IMR-90 (cell line): ENCODE results near the gene MNT. TPM values are rescaled to one million over a fixed set of nuclear protein-coding genes. Genes with fewer than 3 reads are reported as not detected.
"Not testable (repeated sequence)": the region's sequence is repeated elsewhere in the genome, so short reads cannot be mapped to it uniquely, and the experiment has no call there.

Experiments
- ATAC-seq: fragments of 200-7000 bp; cut with Tn5 transposase; 2 replicates; pipeline ENCODE4 v1.9.1; 2020; ENCODE audit warnings: low read depth, mild to moderate bottlenecking, moderate library complexity
- BruUV-seq: library from RNA; stranded (reverse); fragments of 400-500 nt; replicated peaks from 2 replicates; lab custom pipeline; 2021; lab: Mats Ljungman, UMichigan
- CTCF ChIA-PET: fragments of 300-600 bp; formaldehyde crosslinking; extraction: SDS; loops from one replicate; lab custom pipeline; 2021; ENCODE audit warnings: antibody characterized with exemption; lab: Yijun Ruan, JAX
- POLR2A ChIA-PET: fragments of 300-600 bp; sonication (Branson Sonifier 250); formaldehyde crosslinking; loops from one replicate; lab custom pipeline; 2022; ENCODE audit warnings: antibody characterized with exemption; ENCODE audit not compliant: unreplicated experiment; lab: Charles Lee
- DNase-seq: peaks from one replicate; pipeline ENCODE4 v3.0.0; 2013
- H2AFZ ChIP-seq: replicated peaks from 2 replicates; pipeline ENCODE3; 2013; ENCODE audit warnings: low read length, mild to moderate bottlenecking; ENCODE audit not compliant: poor library complexity
- H2AK5ac ChIP-seq: 2 replicates; pipeline ENCODE4 v1.6.1; 2013; ENCODE audit warnings: low read depth, low read length, inconsistent platforms
- H2AK9ac ChIP-seq: replicated peaks from 2 replicates; pipeline ENCODE3; 2013; ENCODE audit warnings: mild to moderate bottlenecking, low read depth, low read length, moderate library complexity; ENCODE audit not compliant: poor library complexity
- H2BK120ac ChIP-seq: 2 replicates; pipeline ENCODE4 v1.6.1; 2013; ENCODE audit warnings: low read depth, low read length, inconsistent platforms
- H2BK15ac ChIP-seq: 3 replicates; pipeline ENCODE4 v1.6.1; 2013; ENCODE audit warnings: low read depth, low read length, inconsistent platforms
- H2BK20ac ChIP-seq: 2 replicates; pipeline ENCODE4 v1.6.1; 2013; ENCODE audit warnings: low read depth, mild to moderate bottlenecking, inconsistent platforms, low read length, moderate library complexity
- H2BK5ac ChIP-seq: 2 replicates; pipeline ENCODE4 v1.6.1; 2013; ENCODE audit warnings: mild to moderate bottlenecking, low read depth, low read length, inconsistent platforms; ENCODE audit not compliant: poor library complexity, severe bottlenecking
- H3K14ac ChIP-seq: replicated peaks from 2 replicates; pipeline ENCODE4 v1.6.1; 2013; ENCODE audit warnings: low read depth, low read length, inconsistent platforms
- H3K18ac ChIP-seq: 2 replicates; pipeline ENCODE4 v1.6.1; 2013; ENCODE audit warnings: low read depth, low read length, control low read depth
- H3K23ac ChIP-seq: 2 replicates; pipeline ENCODE4 v1.6.1; 2013; ENCODE audit warnings: low read depth, low read length, inconsistent platforms
- H3K27ac ChIP-seq: 2 replicates; pipeline ENCODE4 v1.5.1; 2013; ENCODE audit warnings: mild to moderate bottlenecking, control low read depth, low read length; ENCODE audit not compliant: insufficient read depth
- H3K27me3 ChIP-seq: 2 replicates; pipeline ENCODE4 v1.6.1; 2013; ENCODE audit warnings: low read length; ENCODE audit not compliant: control insufficient read depth, insufficient read depth
- H3K36me3 ChIP-seq: 2 replicates; pipeline ENCODE4 v1.6.1; 2013; ENCODE audit warnings: low read length, mixed read lengths; ENCODE audit not compliant: control insufficient read depth, insufficient read depth
- H3K4ac ChIP-seq: 2 replicates; pipeline ENCODE4 v1.6.1; 2013; ENCODE audit warnings: low read depth, low read length, inconsistent platforms
- H3K4me1 ChIP-seq: 2 replicates; pipeline ENCODE4 v1.6.1; 2013; ENCODE audit warnings: low read length, mixed read lengths; ENCODE audit not compliant: control insufficient read depth, insufficient read depth
- H3K4me2 ChIP-seq: 2 replicates; pipeline ENCODE4 v1.6.1; 2013; ENCODE audit warnings: low read depth, mild to moderate bottlenecking, control low read depth, low read length, moderate library complexity
- H3K4me3 ChIP-seq: 2 replicates; pipeline ENCODE4 v1.5.1; 2013; ENCODE audit warnings: low read depth, mild to moderate bottlenecking, control low read depth, low read length, moderate library complexity; ENCODE audit not compliant: insufficient read depth
- H3K56ac ChIP-seq: 2 replicates; pipeline ENCODE4 v1.6.1; 2013; ENCODE audit warnings: low read length, inconsistent platforms; ENCODE audit not compliant: insufficient read depth; ENCODE audit errors: extremely low read depth
- H3K79me1 ChIP-seq, 2 experiments: 2 replicates each; pipeline ENCODE4 v1.6.1; 2013; ENCODE audit warnings: low read length in 2 of 2, inconsistent platforms in 1 of 2, low read depth in 1 of 2
- H3K9ac ChIP-seq: 2 replicates; pipeline ENCODE4 v1.6.1; 2013; ENCODE audit warnings: low read depth, low read length, control low read depth
- H3K9me1 ChIP-seq: 2 replicates; pipeline ENCODE4 v1.6.1; 2013; ENCODE audit warnings: low read length, inconsistent platforms; ENCODE audit not compliant: insufficient read depth
- H3K9me3 ChIP-seq: 2 replicates; pipeline ENCODE4 v1.6.1; 2013; ENCODE audit warnings: low read length; ENCODE audit not compliant: control insufficient read depth, insufficient read depth
- H4K20me1 ChIP-seq: 2 replicates; pipeline ENCODE4 v1.6.1; 2013; ENCODE audit warnings: low read length, inconsistent platforms; ENCODE audit not compliant: insufficient read depth
- H4K5ac ChIP-seq: 2 replicates; pipeline ENCODE4 v1.6.1; 2013; ENCODE audit warnings: mild to moderate bottlenecking, low read depth, low read length, control low read depth
- H4K8ac ChIP-seq, 2 experiments: 2 replicates each; pipeline ENCODE4 v1.6.1; 2013; ENCODE audit warnings: low read depth in 2 of 2, low read length in 2 of 2, control low read depth in 1 of 2, inconsistent platforms in 1 of 2
- H4K91ac ChIP-seq: 2 replicates; pipeline ENCODE4 v1.6.1; 2013; ENCODE audit warnings: low read depth, low read length, inconsistent platforms; ENCODE audit not compliant: insufficient read depth
- CHD1 ChIP-seq: IDR thresholded peaks from 2 replicates; pipeline ENCODE4 v1.6.1; 2012; ENCODE audit warnings: low read depth, low read length, improper control_type of control experiment
- MAZ ChIP-seq: IDR thresholded peaks from 2 replicates; pipeline ENCODE4 v1.6.1; 2012; ENCODE audit warnings: low read depth, mild to moderate bottlenecking, low read length, improper control_type of control experiment, moderate library complexity, borderline replicate concordance
- MXI1 ChIP-seq: IDR thresholded peaks from 2 replicates; pipeline ENCODE4 v1.6.1; 2012; ENCODE audit warnings: low read depth, mild to moderate bottlenecking, low read length, moderate library complexity, borderline replicate concordance
- NFE2L2 ChIP-seq: fragments of 150-350 bp; IDR thresholded peaks from 2 replicates; pipeline ENCODE4 v1.6.1; 2016; ENCODE audit warnings: low read depth, mild to moderate bottlenecking, low read length
- RAD21 ChIP-seq: IDR thresholded peaks from 2 replicates; pipeline ENCODE4 v1.6.1; 2012; ENCODE audit warnings: low read length, improper control_type of control experiment
- RFX5 ChIP-seq: IDR thresholded peaks from 2 replicates; pipeline ENCODE4 v1.8.0; 2012; ENCODE audit warnings: low read depth, mild to moderate bottlenecking, low read length, moderate library complexity
- SMC3 ChIP-seq: fragments of 150-350 bp; IDR thresholded peaks from 2 replicates; pipeline ENCODE4 v1.6.1; 2016; ENCODE audit warnings: low read depth, mild to moderate bottlenecking, antibody characterized with exemption, low read length, moderate library complexity
- WGBS, 2 experiments: methylation state at CpG; one replicate each; pipeline versions ENCODE4 v1.1.5 to v1.1.7; 2013; ENCODE audit warnings: missing lambda C conversion rate in 2 of 2; ENCODE audit not compliant: insufficient read length in 1 of 2; ENCODE audit errors: extremely low coverage in 2 of 2; 5-methylcytosine and 5-hydroxymethylcytosine counted together
- dilution Hi-C: fragments of 300-500 bp; cut with HindIII; formaldehyde crosslinking; loops from one replicate; pipeline ENCODE4 v1.14.3; 2018; ENCODE audit warnings: low sequenced_read_pairs; ENCODE audit not compliant: unreplicated experiment
- in situ Hi-C: fragments of 300-500 bp; cut with MboI; formaldehyde crosslinking; loops from 3 replicates; pipeline ENCODE4 v1.14.3; 2019; ENCODE audit warnings: low sequenced_read_pairs, inconsistent platforms, mixed read lengths
- intact Hi-C: fragments of 100-400 bp; cut with micrococcal nuclease; formaldehyde crosslinking; loops from 2 replicates; pipeline ENCODE4 v1.10.0; 2022
- polyA plus RNA-seq, 3 experiments: library from polyadenylated mRNA; depleted of rRNA; stranded (reverse); fragments of >200 nt; gene quantifications; 2 replicates each; pipeline ENCODE4 v1.2.3, GENCODE V29; 2012; ENCODE audit warnings: low replicate concordance in 1 of 3
- total RNA-seq: library from RNA; depleted of rRNA; stranded (reverse); fragments of >200 nt; gene quantifications from 2 replicates; pipeline ENCODE4 v1.2.3, GENCODE V29; 2012
- TF ChIP-seq, protein P1 (sequence below): fragments of 150-350 bp; IDR thresholded peaks from 2 replicates; pipeline ENCODE4 v1.6.1; 2017; ENCODE audit warnings: mild to moderate bottlenecking, antibody characterized with exemption, low read length, low read depth

MNT gene
- total and polyA plus RNA-seq, 2 of the 4 experiments (the other 2 are of a cell fraction), result 1.4 to 8.3 TPM

DNA sequence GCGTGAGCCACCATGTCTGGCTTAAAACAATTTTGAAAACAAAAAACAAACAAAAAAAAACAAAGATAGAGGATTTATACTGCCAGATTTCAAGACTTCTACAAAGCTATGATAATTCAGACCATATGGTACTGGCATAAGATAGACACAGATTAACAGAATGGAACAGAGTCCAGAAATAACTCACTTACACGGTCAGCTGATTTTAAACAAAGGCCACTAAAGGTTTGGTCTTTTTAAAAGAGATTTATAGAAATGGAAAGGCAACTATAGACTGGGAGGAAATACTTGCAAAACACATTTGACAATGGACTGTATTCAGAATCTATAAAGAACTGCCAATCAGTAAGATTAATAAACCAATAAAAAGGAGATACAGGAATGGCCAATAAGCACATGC is 48.6 kb upstream of the MNT start:
- no peak overlapping the region for H2AK9ac ChIP-seq
- H2BK120ac ChIP-seq, result no peak overlapping the region
- no peaks in the 10 kb centered on the region for H3K9me1 ChIP-seq
- no peak overlapping the region for H3K4me2 ChIP-seq
- H3K4me3 ChIP-seq, result no peak overlapping the region
- no peak overlapping the region for H3K14ac ChIP-seq
- H3K9ac ChIP-seq, result no peak overlapping the region
- in situ Hi-C loops (no loop called here), intact Hi-C loops (no loop called here), dilution Hi-C loops (no loop called here)
- TF ChIP-seq CHD1, result no peak
- TF ChIP-seq RFX5, result no peak
- TF ChIP-seq RAD21, result no peak
- no peak for TF ChIP-seq MAZ
- TF ChIP-seq NFE2L2, result no peak
- TF ChIP-seq MXI1, result no peak
- TF ChIP-seq, protein P1, sequence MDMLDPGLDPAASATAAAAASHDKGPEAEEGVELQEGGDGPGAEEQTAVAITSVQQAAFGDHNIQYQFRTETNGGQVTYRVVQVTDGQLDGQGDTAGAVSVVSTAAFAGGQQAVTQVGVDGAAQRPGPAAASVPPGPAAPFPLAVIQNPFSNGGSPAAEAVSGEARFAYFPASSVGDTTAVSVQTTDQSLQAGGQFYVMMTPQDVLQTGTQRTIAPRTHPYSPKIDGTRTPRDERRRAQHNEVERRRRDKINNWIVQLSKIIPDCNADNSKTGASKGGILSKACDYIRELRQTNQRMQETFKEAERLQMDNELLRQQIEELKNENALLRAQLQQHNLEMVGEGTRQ, result no peak
- no peak for TF ChIP-seq SMC3
- no CpG with 5 or more reads among the region's 2 CpGs for WGBS, 2 experiments
- DNase-seq, result peak; percentile 13
- H3K36me3 ChIP-seq, result 0 out of 2 replicates have a peak, but pooled peaks cover 2% of the 10 kb centered on the region
- H2AFZ ChIP-seq, result no peak overlapping the region
- no peak overlapping the region for H2BK15ac ChIP-seq
- ChIA-PET POLR2A (no interaction called here), CTCF (no interaction called here)
- H3K9me3 ChIP-seq, result no peaks in the 10 kb centered on the region
- H4K8ac ChIP-seq, result no peak overlapping the region
- H3K4me1 ChIP-seq, result peaks cover 4% of the 10 kb centered on the region; the same call in 1 of the 2 replicates
- H3K79me1 ChIP-seq, result peaks cover 0 to 3% of the 10 kb centered on the region in 2 experiments; a peak in 2 of 4 replicates
- no peak overlapping the region for H3K4ac ChIP-seq
- no peak overlapping the region for H3K23ac ChIP-seq
- no peaks in the 10 kb centered on the region for H4K20me1 ChIP-seq
- no peak overlapping the region for H2BK20ac ChIP-seq
- no peak overlapping the region for H3K27ac ChIP-seq
- H4K91ac ChIP-seq, result no peak overlapping the region
- no TSS peak for BruUV-seq
- no peaks in the 10 kb centered on the region for H3K27me3 ChIP-seq
- no peak overlapping the region for H4K5ac ChIP-seq
- ATAC-seq, result no peak
- no peak overlapping the region for H2AK5ac ChIP-seq
- H3K56ac ChIP-seq, result no peak overlapping the region
- no peak overlapping the region for H3K18ac ChIP-seq
- H2BK5ac ChIP-seq, result no peak overlapping the region

DNA sequence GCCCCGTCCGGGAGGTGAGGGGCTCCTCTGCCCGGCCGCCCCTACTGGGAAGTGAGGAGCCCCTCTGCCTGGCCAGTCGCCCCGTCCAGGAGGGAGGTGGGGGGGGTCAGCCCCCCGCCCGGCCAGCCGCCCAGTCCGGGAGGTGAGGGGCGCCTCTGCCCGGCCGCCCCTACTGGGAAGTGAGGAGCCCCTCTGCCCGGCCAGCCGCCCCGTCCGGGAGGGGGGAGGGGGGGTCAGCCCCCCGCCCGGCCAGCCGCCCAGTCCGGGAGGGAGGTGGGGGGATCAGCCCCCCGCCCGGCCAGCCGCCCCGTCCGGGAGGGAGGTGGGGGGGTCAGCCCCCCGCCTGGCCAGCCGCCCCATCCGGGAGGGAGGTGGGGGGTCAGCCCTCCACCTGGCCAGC is 46.6 kb upstream of the MNT start:
- H3K9me3 ChIP-seq, H3K18ac ChIP-seq, H3K79me1 ChIP-seq, H3K27ac ChIP-seq, H4K91ac ChIP-seq, H3K23ac ChIP-seq, H3K4me3 ChIP-seq, H2AK5ac ChIP-seq, H3K56ac ChIP-seq, intact Hi-C loops, H4K8ac ChIP-seq, H3K4me1 ChIP-seq, H3K36me3 ChIP-seq, POLR2A ChIA-PET, H4K5ac ChIP-seq, CTCF ChIA-PET, H3K4ac ChIP-seq, H2BK5ac ChIP-seq, H3K9me1 ChIP-seq, H2AFZ ChIP-seq, DNase-seq, BruUV-seq, H2BK15ac ChIP-seq, H3K14ac ChIP-seq, H2BK120ac ChIP-seq, H3K4me2 ChIP-seq, ATAC-seq, H3K9ac ChIP-seq, H4K20me1 ChIP-seq, H2AK9ac ChIP-seq, H3K27me3 ChIP-seq, in situ Hi-C loops, dilution Hi-C loops, H2BK20ac ChIP-seq: not testable (repeated sequence)
- WGBS, 2 experiments, result no CpG with 5 or more reads among the region's 29 CpGs
